Activated CD8-positive, alpha-beta memory T cell treated with anti-CD3 and anti-CD28 coated beads for 48 hours (primary cell): ENCODE results near the gene TMED10.
"Not testable (repeated sequence)": the region's sequence is repeated elsewhere in the genome, so short reads cannot be mapped to it uniquely, and the experiment has no call there.

Source experiments
- DNase-seq, 3 experiments: peaks; one replicate each; pipeline ENCODE4 v3.0.0-alpha.2; 2020; ENCODE audit warnings: low read depth in 2 of 3, low spot score in 2 of 3

TMED10 gene

DNA sequence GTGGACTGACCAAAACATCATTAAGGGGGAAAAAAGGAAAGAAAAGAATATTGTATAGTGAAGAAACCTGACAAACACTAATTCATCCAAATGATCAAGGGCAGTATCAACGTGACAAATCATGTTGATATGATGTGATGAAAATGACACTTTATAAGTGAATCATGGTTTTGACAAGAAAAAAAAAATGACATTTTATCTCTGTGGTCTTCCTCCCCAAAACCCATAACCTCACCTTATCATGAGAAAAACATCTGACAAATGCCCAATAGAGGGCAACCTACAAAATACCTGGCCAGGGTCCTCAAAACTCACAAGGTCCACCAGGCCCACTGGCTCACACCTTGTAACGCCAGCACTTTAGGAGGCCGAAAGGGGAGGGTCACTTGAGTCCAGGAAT, 13.8 kb downstream of the TMED10 start:
- DNase-seq: no peak

DNA sequence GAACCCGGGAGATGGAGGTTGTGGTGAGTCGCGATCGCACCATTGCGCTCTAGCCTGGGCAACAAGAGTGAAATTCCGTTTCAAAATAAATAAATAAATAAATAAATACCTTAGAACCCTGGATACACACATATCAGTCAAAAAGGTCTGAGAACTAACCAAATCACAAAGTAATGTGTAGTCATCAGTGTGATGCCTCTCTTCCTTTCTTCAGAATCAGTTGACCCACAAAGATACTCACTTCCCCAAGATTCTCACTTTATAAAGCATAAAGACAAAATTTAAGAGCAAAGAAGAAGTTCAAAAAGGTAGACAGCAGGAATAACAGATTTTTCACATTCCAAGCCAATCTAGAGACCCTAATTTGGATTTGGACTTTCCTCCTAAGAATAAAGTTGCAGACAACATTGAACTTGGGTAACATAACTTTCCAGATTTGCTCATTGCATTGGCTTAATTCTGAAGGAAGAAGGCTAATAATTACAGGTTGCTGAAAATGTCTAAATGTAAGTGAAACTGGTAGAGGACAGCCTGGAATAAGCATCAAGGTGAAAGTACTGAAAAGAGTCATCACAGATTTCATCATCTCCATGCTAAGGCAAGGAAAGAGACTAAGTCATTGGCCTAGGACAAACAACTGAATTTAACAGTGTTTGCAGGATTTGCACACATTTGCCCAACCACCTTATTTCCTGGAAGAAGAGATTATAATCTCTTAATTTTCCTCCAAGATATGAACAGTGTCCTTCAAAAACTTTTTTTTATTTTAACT, 17.4 kb downstream of the TMED10 start:
- no peak for DNase-seq

DNA sequence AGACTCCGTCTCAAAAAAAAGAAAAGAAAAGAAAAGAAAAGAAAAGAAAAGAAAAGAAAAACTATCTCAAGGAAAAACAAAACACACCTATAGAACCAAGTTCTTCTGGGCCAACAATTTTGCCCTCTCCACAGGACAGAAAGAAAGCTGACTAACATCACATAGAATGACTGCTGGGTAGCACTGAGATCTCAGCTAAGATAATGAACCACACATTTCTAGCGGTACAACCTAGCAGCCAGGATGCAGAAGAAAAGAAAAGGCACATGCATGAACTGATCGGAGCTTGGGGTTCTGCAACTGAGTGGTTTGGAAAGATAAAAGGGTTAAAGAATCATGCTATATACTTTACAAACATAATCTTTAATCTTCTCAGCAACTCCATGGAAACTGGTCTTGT, 19.5 kb downstream of the TMED10 start:
- no peak for DNase-seq

DNA sequence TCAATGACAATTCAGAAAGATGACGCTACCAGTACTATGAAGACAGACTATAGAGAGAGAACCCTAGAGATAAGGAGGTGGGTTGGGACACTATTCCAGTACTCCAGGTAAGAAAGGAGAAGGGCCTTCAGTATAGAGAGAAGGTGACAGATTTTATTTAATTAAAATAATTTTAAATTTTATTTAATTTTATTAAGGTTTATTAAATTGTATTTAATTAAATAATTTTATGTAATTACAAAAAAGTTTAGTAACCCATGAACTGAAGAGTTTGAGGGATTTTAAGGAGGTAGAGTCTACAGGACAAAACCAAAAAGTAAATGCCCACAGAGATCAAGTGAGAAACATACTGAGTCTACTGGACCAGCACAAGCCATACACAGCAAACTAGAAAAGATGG, 20.3 kb downstream of the TMED10 start:
- DNase-seq: no peak

DNA sequence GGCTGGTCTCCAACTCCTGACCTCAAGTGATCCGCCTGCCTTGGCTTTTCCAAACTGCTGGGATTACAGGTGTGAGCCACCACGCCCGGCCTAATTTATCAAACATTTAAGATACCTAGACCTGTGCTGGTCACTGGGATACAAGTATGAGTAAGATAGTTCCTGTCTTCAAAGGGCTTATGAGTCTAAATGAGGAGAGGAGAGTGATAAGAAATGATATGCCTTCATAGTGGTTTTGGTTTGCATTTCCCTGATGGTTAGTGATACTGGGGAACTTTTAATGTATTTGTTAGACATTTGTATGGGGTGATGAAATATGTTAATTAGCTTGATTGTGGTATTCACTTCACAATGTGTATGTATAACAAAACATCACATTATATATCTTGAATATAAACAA, 21.2 kb downstream of the TMED10 start:
- no peak for DNase-seq

DNA sequence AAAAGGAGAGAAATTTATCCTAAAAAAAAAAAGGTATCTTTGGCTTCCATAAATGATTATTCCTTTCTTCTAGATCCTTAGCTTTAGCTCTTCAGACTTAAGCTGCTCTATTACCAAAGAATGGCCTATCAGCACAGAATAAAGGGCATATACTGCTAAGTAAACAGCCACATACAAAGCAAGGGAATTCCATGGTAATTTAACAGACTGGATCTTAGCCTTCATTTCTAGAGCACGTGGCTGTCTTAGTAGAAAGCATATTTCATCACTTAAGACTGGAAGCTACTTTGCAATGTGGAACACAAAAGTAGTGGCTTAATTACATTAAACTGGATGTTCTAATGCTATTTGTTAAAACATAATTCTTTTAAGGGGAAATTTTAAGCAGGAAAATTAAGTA, 23.1 kb downstream of the TMED10 start:
- no peak for DNase-seq

DNA sequence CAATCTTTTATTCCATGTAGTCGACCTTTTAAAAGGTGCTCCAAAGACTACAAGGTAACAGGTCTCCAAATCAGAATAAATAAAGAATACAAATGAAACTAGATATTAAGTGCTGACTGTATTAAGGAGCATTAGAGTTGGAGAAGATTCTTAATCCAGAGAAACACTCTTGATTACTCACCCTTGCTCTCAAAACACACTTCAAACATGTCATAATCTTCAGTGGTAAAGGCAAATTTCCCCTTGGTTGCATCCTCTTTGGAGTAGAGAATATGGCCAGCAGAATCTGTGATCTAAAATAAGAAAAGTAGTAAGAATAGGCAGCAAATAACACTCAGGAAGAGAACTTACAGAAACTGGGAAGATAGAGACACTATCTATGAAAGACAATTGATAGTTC, 24.6 kb downstream of the TMED10 start:
- no peak for DNase-seq

DNA sequence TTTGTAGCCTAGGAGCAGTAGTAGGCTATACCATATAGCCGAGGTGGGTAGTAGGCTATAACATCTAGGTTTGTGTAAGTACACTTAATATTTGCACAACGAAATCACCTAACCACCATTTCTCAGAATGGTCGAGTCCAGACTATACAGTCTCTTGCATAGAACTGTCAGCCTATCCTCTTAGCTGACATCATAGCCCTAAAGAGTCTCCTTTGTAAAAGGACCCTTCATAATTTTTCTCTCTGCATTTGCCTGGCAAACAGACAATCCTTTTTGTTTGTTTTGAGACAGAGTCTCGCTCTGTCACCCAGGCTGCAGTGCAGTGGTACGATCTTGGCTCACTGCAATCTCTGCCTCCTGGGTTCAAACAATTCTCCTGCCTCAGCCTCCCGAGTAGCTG, 25.8 kb downstream of the TMED10 start:
- DNase-seq: not testable (repeated sequence)

DNA sequence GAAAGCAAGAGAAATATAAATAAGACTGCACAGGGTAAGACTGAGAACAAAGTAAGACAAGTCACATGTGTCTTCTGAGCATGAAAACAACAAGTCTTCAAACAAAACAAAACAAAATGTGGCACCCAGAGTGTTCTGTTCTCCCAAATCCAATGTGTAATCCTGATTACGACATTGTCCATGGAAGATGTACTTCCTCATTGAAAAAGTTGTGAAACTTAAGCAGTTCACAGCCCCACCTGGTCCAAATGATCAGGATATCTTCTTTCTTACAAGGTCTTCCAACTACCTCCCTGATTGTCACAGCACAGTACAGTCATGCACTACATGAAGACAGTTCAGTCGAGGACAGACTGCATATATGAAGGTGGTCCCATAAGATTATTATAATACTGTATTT, 26.3 kb downstream of the TMED10 start:
- DNase-seq: no peak

DNA sequence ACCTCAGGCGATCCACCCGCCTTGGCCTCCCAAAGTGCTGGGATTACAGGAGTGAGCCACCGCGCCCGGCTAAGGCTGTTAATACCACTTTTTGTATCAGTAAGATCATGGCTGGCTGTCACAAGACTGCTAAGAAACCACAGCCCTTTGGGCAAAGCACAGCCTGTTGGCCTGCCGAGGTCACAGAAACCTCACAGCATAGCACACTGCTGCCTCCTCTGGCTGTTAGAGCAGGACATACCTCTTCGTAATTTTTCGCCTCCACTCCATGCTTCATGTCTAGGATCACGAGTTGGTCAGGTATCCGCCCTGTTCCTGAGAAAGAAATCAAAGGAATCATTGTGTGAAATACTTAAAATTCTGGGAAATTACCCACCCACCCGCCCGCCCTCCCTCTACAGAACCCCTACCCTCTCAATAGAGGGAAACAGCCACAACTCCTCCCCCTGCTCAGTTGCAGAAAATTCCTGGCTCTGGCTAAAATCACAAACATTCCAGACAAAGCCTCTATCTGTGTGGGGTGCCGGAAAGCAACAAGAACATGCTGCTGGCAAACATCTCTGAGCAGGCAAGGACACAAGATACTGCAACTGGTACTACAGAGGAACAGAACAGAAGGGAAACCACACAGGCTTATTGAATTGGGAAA, 28.9 kb downstream of the TMED10 start:
- no peak for DNase-seq

DNA sequence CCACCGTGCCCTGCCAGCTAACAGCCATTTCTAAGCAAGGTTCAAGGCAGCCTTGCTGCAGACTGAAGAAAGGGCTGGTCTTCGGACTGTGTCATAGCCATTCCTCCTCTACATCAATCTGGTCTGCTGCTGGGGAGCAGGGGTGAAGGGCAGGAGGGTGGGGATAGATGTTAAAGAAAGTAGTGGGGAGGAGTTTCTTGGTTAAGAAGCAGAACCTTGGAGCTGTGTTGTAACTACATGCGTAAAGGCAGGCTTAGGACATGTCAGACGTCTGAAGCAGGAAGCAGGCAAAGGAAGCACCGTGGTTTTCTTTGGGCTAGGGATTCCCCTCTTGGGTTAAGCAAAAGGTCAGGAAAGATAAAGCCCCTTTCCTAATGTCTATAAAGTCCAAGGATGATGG, 31.5 kb downstream of the TMED10 start:
- no peak for DNase-seq

DNA sequence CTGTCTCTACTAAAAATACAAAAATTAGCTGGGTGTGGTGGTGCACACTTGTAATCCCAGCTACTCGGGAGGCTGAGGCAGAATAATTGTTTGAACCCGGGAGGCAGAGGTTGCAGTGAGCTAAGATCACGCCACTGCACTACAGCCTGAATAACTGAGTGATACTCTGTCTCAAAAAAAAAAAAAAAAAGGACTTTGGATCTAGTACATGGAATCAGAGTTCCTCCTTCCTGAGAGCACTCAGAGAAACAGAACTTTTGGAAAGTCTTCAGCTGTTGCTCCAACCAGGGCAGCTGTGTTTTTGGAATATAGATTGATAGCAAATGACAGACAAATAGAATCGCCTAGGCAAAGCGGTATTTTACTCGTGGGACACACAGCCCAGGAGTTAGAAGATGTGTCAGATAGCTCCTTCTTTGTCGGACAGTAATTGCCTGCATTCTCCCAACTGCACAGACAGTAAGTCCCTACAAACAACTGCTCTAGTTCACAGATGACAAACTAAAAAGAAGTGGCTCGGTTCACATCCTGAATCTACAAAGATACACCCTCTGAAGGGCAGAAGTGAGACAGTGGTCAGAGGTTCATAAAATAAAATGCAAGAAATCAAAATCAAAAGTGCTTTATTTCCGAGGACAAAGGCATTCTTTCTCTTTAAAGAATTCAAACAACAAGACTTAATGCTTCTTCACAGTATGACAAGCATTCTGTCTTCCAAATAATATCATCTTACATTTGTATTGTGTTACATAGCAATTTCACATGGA, 32.5 kb downstream of the TMED10 start:
- no peak for DNase-seq

DNA sequence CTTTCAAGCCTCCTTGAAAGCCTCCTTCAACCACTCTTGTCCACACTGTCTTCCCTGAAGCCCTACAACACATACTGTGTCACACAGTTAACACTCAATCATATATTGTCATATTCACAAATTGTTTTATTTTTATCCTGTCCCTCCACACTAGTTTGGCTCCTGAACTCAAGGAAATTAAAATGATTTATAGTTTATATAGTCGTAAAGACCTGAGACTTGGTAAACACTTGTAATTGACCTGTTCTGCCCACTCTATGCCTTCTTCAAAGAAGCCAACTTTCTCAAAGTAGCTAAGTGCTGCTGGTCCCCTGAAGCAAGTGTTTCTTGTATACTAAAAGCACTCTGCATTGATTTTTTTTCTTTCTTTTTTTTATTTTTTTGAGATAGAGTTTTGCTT, 33.9 kb downstream of the TMED10 start:
- DNase-seq: no peak

DNA sequence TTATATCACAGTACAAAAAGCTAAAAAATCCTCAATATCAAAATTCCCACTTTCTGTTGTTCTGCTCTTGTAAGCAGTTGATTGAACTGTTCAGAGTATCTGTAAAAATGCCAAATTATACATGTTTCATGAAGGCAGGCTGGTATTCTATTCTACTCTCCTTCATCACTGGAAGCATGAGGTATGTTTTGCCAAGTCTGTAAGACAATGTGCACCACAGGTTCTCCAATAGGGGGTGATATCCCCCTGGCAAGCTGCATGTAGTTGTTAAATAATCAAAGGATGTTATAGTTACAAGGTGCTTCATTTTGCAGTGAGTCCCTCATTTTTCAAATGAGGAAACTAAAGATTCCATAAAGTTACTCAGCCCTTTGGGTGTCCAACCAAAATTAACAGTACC, 34.4 kb downstream of the TMED10 start:
- DNase-seq: no peak

DNA sequence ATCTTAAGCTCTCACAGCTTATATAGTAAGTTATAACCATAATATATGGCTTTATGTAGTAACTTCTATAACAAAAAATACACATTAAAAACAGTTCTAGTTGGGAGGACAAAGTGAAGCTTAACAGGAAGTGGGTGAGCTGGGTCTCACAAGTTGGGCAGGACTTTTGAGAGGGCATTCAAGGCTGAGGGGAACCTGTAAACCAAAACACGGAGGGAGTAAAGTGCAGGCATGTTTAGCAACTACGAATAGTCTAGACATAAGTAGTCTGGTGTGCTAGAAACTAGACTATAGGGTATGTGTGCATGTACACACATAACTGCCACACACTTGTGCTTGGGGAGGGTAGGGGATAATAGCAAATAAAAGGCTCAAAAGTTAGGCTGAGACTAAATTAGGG, 35.4 kb downstream of the TMED10 start:
- DNase-seq: no peak

DNA sequence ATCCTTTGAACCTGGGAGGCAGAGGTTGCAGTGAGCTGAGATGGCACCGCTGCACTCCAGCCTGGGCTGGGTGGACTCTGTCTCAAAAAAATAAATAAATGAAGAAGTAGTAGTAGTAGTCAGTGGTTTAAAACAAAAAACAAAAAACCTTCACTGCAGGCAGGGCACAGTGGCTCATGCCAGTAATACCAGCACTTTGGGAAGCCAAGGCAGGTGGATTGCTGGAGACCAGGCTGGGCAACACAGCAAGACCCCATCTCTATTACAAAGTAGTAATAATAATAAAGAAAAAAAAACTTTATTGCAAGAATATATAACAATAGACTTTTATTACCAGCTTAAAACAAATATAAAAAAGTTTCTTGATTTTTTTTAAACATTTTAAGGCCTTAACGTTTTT, 35.8 kb downstream of the TMED10 start:
- no peak for DNase-seq

DNA sequence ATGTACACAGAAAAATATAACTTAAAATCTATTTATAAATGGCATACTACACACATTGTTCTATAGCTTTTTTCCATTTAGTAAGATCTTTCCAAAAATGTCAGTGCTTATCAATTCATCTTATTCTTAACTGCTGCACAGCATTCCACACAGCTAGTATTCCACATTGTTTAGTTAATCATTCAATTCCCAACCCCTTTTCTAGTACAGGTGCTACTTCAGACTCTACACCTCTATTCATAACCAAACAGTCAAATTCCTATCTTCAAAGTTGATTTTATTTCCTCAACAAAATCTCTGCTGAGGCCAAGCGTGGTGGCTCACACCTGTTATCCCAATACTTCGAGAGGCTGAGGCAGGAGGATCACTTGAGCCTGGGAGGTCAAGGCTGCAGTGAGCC, 37.2 kb downstream of the TMED10 start:
- DNase-seq: no peak

DNA sequence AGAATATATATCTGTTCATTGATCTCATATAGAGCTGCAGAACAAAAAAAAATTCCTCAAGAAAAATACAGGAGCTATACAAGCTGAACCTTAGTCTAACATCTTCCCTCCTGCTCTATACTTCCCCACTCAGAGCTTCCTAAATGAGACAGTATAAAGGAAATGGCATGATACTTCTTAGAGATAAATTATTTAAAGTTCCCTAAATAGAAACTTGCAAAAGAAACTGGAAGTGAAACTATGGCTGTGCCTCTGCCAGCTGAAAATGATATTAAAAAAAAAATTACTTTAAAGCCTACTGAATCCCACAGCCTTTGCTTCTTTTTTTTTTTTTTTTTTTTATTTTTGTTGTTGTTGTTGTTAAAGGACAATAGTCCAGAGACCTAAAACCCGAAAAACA, 37.9 kb downstream of the TMED10 start:
- DNase-seq: no peak

DNA sequence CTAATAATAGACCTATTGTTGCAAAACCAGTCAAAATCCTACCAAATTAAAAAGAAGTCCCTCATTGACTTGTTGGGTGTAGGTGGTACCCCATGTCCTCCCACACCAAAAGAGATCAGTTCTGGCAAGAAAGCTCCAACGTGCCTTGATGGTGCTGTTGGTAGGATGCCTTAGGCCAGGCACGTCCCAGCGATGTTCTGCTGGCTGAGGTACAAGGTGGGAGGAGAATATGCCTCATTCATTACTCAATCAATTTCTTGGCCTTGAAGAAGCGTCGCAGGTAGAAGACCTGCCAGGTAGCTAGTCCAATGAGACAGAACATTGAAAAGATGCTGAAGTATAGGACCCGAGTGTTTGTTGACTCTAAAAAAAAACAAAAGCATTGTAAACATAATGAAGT, 41.8 kb downstream of the TMED10 start:
- DNase-seq: no peak

DNA sequence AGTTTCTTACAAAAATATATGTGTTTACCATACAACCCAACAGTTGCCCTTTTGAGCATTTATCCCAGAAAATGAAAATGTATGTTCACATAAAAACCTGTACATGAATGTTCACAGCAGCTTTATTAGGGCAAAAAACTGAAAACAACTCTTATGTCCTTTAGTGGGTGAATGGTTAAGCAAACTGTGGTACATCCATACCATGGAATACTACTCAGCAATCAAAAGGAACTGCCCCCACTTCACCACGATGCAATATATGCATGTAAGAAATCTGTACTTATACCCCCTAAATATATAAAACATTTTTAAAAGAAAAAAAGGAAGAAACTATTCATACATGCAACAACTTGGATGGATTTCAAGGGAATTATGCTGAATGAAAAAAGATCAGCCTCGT, 42.8 kb downstream of the TMED10 start:
- no peak for DNase-seq

DNA sequence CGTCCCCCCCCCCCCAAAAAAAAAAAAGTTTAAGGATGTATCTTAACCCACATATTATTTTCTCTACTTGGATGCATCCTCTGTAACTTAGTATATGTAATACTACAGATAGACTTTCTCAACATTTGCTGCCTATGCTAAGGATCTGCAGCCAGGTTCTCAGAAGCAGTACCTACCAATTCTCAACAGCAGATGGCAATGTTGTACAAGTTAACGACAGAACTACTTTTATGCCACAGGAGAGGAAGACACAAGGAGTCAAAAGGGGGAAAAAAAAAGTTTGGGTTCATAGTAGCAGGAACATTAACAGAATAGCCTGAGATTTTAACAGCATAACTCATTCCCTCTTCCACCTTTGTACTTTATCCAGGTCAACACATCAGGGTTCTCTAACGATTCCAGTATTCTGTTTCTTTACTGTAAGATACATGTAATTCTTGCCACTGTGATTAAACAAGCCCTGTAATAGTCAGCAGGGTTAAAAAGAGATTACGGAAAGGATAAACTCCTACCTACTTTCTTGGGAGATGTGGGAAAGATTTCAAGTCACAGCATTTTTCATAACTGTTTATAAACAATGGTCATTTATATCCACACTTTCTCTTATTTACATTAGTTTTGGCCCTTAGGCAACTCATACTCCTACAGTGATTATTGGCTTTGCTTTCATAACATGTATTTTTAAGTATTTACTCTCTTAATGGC, 43.9 kb downstream of the TMED10 start:
- DNase-seq: no peak

DNA sequence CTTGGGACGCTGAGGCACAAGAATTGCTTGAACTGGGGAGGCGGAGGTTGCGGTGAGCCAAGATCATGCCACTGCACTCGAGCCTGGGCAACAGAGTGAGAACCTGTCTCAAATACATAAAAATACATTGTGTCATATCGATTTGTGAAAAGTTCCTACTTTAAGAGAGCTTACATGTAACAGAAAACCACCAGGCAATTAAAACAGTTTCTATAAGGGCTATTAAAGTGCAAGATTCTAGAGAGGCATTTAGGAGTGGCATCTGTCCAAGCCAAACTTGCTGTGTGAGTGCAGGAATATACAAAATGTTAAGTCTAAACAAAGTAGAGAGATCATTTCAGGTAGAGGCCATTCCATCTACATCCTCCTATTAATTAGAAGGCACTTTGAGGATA, 47.8 kb downstream of the TMED10 start:
- no peak for DNase-seq
